Glomerular endothelial cell (primary cell): ENCODE data around the gene LARP4. TPM values are rescaled to one million over a fixed set of nuclear protein-coding genes. Genes with fewer than 3 reads are reported as not detected.
"Not testable (repeated sequence)": the region's sequence is repeated elsewhere in the genome, so short reads cannot be mapped to it uniquely, and the experiment has no call there.

ENCODE experiments used
- DNase-seq: peaks from one replicate; pipeline ENCODE4 v3.0.0-alpha.2; 2011; ENCODE audit warnings: low read depth, low spot score; ENCODE audit errors: extremely low read depth
- total RNA-seq: library from RNA; depleted of rRNA; stranded (reverse); fragments of >200 nt; gene quantifications from 2 replicates; pipeline ENCODE4 v1.2.3, GENCODE V29; 2015

Gene LARP4
- 26.4 and 39.7 TPM in 2 replicates for total RNA-seq

GRCh38 chr12:50400638-50401499 lies at the start of gene LARP4:
Gene LARP4 (plus strand): TSS chr12:50400885. CDS start chr12:50401011, 126 bp downstream.
- DNase-seq: peak; percentile 77

GRCh38 chr12:50351120-50352043 lies 49.3 kb upstream of the LARP4 start:
- DNase-seq: no peak

GRCh38 chr12:50353404-50353803 lies 47.3 kb upstream of the LARP4 start:
- DNase-seq: no peak

GRCh38 chr12:50353869-50354593 lies 46.7 kb upstream of the LARP4 start:
- peak; percentile 2 for DNase-seq

GRCh38 chr12:50354908-50355307 lies 45.8 kb upstream of the LARP4 start:
- DNase-seq: no peak

GRCh38 chr12:50355365-50355764 lies 45.3 kb upstream of the LARP4 start:
- DNase-seq: no peak

- DNase-seq: no peak
Observed at GRCh38 chr12:50362671-50363070, 38.0 kb upstream of the LARP4 start.

GRCh38 chr12:50363141-50363540 lies 37.5 kb upstream of the LARP4 start:
- no peak for DNase-seq

GRCh38 chr12:50365709-50366406 lies 34.8 kb upstream of the LARP4 start:
- DNase-seq: no peak

- DNase-seq: not testable (repeated sequence)
Observed at GRCh38 chr12:50370672-50371071, 30.0 kb upstream of the LARP4 start.

GRCh38 chr12:50375802-50376201 lies 24.9 kb upstream of the LARP4 start:
- no peak for DNase-seq

GRCh38 chr12:50380761-50381325 lies 19.8 kb upstream of the LARP4 start:
- no peak for DNase-seq

- no peak for DNase-seq
Observed at GRCh38 chr12:50387487-50387886, 13.2 kb upstream of the LARP4 start.

GRCh38 chr12:50387972-50388478 lies 12.7 kb upstream of the LARP4 start:
- DNase-seq: no peak

GRCh38 chr12:50388793-50389192 lies 11.9 kb upstream of the LARP4 start:
- not testable (repeated sequence) for DNase-seq

- peak; percentile 64 for DNase-seq
Observed at GRCh38 chr12:50390316-50390741, 10.4 kb upstream of the LARP4 start.

- DNase-seq: no peak
Observed at GRCh38 chr12:50394469-50395029, 6.1 kb upstream of the LARP4 start.

GRCh38 chr12:50397117-50397650 lies 3.5 kb upstream of the LARP4 start:
- DNase-seq: no peak

- DNase-seq: no peak
Observed at GRCh38 chr12:50398931-50399330, 1.8 kb upstream of the LARP4 start.
